Body of pancreas (tissue), 4 donors: ENCODE results near the gene PRSS21. TPM values are rescaled to one million over a fixed set of nuclear protein-coding genes. Genes with fewer than 3 reads are reported as not detected.

Experiments
- ATAC-seq: fragments of 150-250 bp; one replicate; pipeline ENCODE4 v1.9.1; 2016
- DNase-seq, 4 donors: peaks; one replicate each; pipeline ENCODE4 v3.0.0-alpha.2; 2019
- H3K27ac ChIP-seq, 4 donors: fragments of 200-600 bp; sonication (generic); 1 replicate in 3 of 4; 2 replicates in 1 of 4; pipeline versions ENCODE4 v1.5.1 to v1.6.1; 2016 to 2019; ENCODE audit warnings: mild to moderate bottlenecking in 1 of 4, mixed read lengths in 1 of 4, moderate library complexity in 1 of 4
- H3K27me3 ChIP-seq, 2 donors: fragments of 200-600 bp; sonication (generic); one replicate each; pipeline ENCODE4 v1.6.0; 2016; ENCODE audit warnings: mild to moderate bottlenecking in 1 of 2
- H3K36me3 ChIP-seq, 2 donors: fragments of 200-600 bp; sonication (generic); replicated peaks in 1 of 2; 2 replicates each; pipeline ENCODE4 v1.5.1; 2016; ENCODE audit warnings: low read depth in 2 of 2; ENCODE audit not compliant: insufficient read depth in 1 of 2
- H3K4me1 ChIP-seq: fragments of 200-600 bp; sonication (generic); one replicate; pipeline ENCODE4 v1.6.0; 2016
- H3K4me3 ChIP-seq, 2 donors: fragments of 200-600 bp; sonication (generic); 1 replicate in 1 of 2; 2 replicates in 1 of 2; pipeline ENCODE4 v1.5.1; 2016 to 2019
- H3K9me3 ChIP-seq, 3 donors: fragments of 200-600 bp; sonication (generic); 1 replicate in 2 of 3; 2 replicates in 1 of 3; pipeline ENCODE4 v1.5.1; 2016
- POLR2A ChIP-seq, 3 donors: fragments of 450-650 bp; IDR thresholded peaks; one replicate each; pipeline ENCODE4 v1.6.1; 2016; ENCODE audit warnings: antibody characterized with exemption in 3 of 3, mild to moderate bottlenecking in 2 of 3
- WGBS, 2 donors: methylation state at CpG; one replicate each; pipeline ENCODE4 v1.1.5; 2017; 5-methylcytosine and 5-hydroxymethylcytosine counted together
- intact Hi-C: fragments of 100-400 bp; cut with DNase I; formaldehyde crosslinking; loops from one replicate; pipeline ENCODE4 v1.15.1; 2023
- small RNA-seq: library from RNA; depleted of rRNA; stranded (forward); fragments of <200 nt; gene quantifications from one replicate; pipeline ENCODE3, GENCODE V24; 2016
- total RNA-seq, 2 donors: library from RNA; depleted of rRNA; stranded (reverse); fragments of >200 nt; gene quantifications; one replicate each; pipeline ENCODE4 v1.1.0, GENCODE V29; 2016
- TF ChIP-seq, protein P1 (sequence below), 7 experiments: fragments of 450-650 bp in 4 of 7; fragments of 200-600 bp in 3 of 7; sonication (generic) in 3 of 7; IDR thresholded peaks; one replicate each; pipeline ENCODE4 v1.5.1; 2016 to 2019; ENCODE audit warnings: antibody characterized with exemption in 7 of 7

PRSS21 gene
- total RNA-seq, 2 donors from 2014 or later: 0.66 to 1.6 TPM

DNA sequence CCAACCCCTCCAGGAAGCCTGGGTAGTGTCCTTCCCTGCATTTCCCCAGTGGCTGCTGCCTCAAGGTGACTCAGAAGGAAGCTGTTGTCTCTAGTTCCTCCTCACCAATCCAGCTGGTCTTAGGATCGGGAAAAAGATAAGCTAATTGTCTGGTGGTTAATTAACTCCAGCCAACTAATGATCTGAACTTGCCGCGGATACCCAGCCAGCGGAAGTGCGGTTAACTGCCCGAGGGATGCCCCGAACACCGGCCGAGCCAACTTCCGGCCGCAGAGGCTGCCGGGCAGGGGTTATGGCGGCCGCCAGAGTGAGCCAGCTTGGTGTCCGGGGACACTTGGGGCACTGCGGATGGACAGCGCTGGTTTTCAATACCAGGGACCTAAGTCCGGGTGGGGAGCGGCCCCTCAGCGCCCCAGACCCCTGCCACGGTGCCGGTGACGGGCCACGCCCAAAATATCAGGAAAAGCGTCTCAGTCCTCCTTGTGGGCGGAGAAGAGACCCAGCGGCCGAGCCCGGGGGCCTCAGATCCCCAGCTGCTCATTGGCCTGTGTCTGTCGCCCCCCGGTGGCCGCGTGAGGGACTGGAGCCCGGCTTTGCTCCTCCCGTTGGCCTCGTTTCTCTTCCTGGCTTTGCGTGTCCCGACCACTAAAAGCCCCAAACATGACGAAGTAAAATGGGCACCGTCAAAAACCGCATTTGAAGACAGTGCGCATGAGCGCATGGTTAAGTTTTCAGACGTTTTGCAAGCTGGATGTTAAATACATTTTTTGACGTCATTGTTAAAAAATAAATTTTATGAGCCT lies 51.2 kb downstream of the PRSS21 start:
- Histone ChIP-seq H3K9me3 (no peaks in the 10 kb centered on the region), H3K4me3 (peak overlapping the region in 1 of 2 donors; percentile 21), H3K27me3 (no peaks in the 10 kb centered on the region), H3K4me1 (peaks cover 13% of the 10 kb centered on the region), H3K36me3 (no peaks in the 10 kb centered on the region), H3K27ac (peak overlapping the region; percentile 73 to 94 (median 90))
- TF ChIP-seq, protein P1, sequence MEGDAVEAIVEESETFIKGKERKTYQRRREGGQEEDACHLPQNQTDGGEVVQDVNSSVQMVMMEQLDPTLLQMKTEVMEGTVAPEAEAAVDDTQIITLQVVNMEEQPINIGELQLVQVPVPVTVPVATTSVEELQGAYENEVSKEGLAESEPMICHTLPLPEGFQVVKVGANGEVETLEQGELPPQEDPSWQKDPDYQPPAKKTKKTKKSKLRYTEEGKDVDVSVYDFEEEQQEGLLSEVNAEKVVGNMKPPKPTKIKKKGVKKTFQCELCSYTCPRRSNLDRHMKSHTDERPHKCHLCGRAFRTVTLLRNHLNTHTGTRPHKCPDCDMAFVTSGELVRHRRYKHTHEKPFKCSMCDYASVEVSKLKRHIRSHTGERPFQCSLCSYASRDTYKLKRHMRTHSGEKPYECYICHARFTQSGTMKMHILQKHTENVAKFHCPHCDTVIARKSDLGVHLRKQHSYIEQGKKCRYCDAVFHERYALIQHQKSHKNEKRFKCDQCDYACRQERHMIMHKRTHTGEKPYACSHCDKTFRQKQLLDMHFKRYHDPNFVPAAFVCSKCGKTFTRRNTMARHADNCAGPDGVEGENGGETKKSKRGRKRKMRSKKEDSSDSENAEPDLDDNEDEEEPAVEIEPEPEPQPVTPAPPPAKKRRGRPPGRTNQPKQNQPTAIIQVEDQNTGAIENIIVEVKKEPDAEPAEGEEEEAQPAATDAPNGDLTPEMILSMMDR (IDR thresholded peaks at IDR 0.05): peak; percentile 96 to 98 (median 98)
- peak; percentile 17 to 81 (median 69) for TF ChIP-seq POLR2A (IDR thresholded peaks at IDR 0.05)
- intact Hi-C loops: no loop called here
- peak; percentile 98 for ATAC-seq
- DNase-seq: peak; percentile 94 to 97 (median 95)
- 0% methylated on average over 13 to 41 of the region's 45 CpGs for WGBS, 2 donors

Small RNA genes within 50 kb of the gene (small RNA-seq; reads per million reads assigned to genes)
- not detected for gene SNORA3C

Other genes with a start within 250 kb of the PRSS21 start
- 1 to 10 TPM; 6.2 to 7.3 TPM for gene KCTD5, start 134.7 kb upstream of the PRSS21 start, total RNA-seq
- gene PRSS27, start 97.0 kb upstream of the PRSS21 start, total RNA-seq: 1 to 10 TPM in 1 of 2 donors, not detected in 1; 2.1 TPM
- 1,000 to 10,000 TPM in 1 of 2 donors, 100 to 1,000 TPM in 1; 231 to 1,198 TPM for gene SRRM2, start 64.6 kb upstream of the PRSS21 start, total RNA-seq
- gene ELOB, start 40.0 kb upstream of the PRSS21 start, total RNA-seq: 100 to 1,000 TPM in 1 of 2 donors, 10 to 100 TPM in 1; 77.5 to 186 TPM
- not detected for gene PRSS33, start 29.7 kb upstream of the PRSS21 start, total RNA-seq
- not detected for gene PRSS41, start 18.8 kb upstream of the PRSS21 start, total RNA-seq
- not detected for gene ZG16B, start 13.1 kb downstream of the PRSS21 start, total RNA-seq
- 10 to 100 TPM in 1 of 2 donors, 1 to 10 TPM in 1; 3.6 to 19.4 TPM for gene PRSS22, start 40.9 kb downstream of the PRSS21 start, total RNA-seq
- 10 to 100 TPM; 23.6 to 49.1 TPM for gene FLYWCH2, start 66.0 kb downstream of the PRSS21 start, total RNA-seq
- 10 to 100 TPM; 24.6 to 53.7 TPM for gene FLYWCH1, start 94.7 kb downstream of the PRSS21 start, total RNA-seq
- gene KREMEN2, start 147.0 kb downstream of the PRSS21 start, total RNA-seq: 1 to 10 TPM in 1 of 2 donors, not detected in 1; 6.3 TPM
- gene PAQR4, start 152.1 kb downstream of the PRSS21 start, total RNA-seq: 10 to 100 TPM in 1 of 2 donors, 1 to 10 TPM in 1; 8.8 to 13.2 TPM
- gene PKMYT1, start 163.2 kb downstream of the PRSS21 start, total RNA-seq: under 1 TPM in 1 of 2 donors, not detected in 1; 0.26 TPM
- gene CLDN9, start 195.7 kb downstream of the PRSS21 start, total RNA-seq: 10 to 100 TPM in 1 of 2 donors, 1 to 10 TPM in 1; 4.7 to 11.2 TPM
- gene CLDN6, start 200.9 kb downstream of the PRSS21 start, total RNA-seq: under 1 TPM; 0.33 to 0.78 TPM
- 100 to 1,000 TPM; 132 to 229 TPM for gene TNFRSF12A, start 203.1 kb downstream of the PRSS21 start, total RNA-seq
- gene HCFC1R1, start 206.7 kb downstream of the PRSS21 start, total RNA-seq: 10 to 100 TPM in 1 of 2 donors, 1 to 10 TPM in 1; 6.9 to 15.3 TPM
- 10 to 100 TPM; 11.7 to 21.8 TPM for gene THOC6, start 206.8 kb downstream of the PRSS21 start, total RNA-seq
- gene BICDL2, start 219.7 kb downstream of the PRSS21 start, total RNA-seq: 100 to 1,000 TPM; 132 to 357 TPM
- under 1 TPM; under 0.01 to 0.99 TPM for gene MMP25, start 229.3 kb downstream of the PRSS21 start, total RNA-seq
- gene IL32, start 248.4 kb downstream of the PRSS21 start, total RNA-seq: 100 to 1,000 TPM; 184 to 238 TPM